Measurements from ENCODE around the gene INTS6.
"Not testable (repeated sequence)": the region's sequence is repeated elsewhere in the genome, so short reads cannot be mapped to it uniquely, and the experiment has no call there.

The INTS6 gene

DNA sequence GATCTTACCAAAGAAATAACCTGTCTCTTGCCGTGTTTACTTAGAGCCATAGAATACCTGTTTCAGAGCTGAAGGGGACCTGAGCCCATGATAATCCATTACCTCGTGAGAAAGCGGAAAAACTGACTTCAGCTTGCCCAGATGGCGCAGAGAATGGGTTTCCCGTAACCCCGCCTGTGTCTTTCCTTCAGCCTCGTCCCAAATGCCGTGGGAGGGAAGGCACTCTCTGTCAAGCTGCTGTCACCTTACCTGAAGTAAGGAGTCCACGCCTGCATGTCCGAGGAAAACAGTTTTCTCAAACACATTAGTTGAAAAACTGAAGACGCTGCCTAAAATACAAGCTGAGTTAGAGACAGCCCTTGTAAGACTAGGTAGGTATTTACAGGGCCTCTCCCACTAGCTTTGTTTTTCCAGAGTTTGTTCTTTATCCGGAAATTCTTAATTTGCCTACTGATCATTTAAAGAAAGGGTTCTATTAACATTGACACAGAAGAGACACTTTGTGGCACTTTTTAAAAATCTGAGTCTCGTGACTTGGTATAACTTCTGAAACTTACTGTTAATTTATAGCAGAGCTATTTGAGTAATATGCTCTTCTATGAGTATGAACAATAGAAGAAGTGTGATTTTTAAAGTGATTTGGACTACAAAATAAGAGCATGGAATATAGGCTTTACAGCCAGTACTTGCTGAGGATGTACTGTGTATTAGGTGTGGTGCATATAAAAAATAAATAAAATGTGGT is 1.3 kb upstream of the INTS6 start:
- no peak for DNase-seq

- DNase-seq: no peak
Observed at GRCh38 chr13:51453207-51453958, 547 bp upstream of the INTS6 start.

DNA sequence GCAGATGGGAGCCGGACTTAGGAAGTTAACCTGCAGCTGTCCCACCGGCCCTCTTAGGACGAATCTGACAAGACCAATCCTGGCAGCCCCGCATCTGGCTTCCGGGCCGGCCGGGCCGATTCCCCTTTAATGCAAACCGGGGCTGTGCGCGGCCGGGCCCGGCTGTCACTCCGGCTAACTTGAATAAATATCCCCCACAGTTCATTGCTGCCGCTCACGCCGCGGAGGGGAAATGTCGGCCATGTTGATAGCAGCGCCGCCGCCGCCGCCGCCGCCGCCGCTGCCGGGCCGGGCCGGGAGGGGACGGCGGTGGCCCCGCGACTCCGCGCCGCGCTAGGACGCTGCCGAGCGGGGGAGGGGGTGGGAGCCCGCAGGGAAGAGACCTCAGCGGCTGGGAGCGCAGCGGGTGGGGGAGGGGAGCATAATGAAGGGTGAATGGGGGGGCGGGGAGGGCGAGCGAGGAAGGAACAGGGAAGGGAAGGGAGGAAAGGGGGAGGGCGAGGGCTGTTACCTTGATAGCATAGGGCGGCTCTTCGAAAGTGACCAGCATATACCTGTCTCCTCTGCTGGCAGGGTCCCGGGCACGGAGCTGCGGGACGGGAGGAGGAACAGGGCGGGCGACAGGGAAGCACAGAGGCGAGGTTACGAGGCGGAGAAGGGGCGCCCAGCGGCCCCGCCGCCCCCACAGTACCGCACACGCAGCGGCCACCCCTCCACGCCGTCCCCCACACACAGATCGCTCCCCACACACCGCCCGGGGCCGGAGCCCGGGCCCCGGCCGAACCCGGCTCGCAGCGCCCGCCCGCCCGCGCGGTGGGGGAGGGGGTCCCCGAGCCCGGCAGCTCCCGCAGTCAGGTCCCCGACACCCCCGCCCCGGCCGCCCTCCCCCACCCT is 1.1 kb downstream of the INTS6 start:
- DNase-seq: no peak

GRCh38 chr13:51451134-51451466 is 1.7 kb downstream of the INTS6 start:
- no peak for DNase-seq

GRCh38 chr13:51449018-51449417 is 3.8 kb downstream of the INTS6 start:
- DNase-seq: no peak

GRCh38 chr13:51444922-51445321 is 7.9 kb downstream of the INTS6 start:
- no peak for DNase-seq

- DNase-seq: no peak
Observed at GRCh38 chr13:51440381-51440780, 12.5 kb downstream of the INTS6 start.

DNA sequence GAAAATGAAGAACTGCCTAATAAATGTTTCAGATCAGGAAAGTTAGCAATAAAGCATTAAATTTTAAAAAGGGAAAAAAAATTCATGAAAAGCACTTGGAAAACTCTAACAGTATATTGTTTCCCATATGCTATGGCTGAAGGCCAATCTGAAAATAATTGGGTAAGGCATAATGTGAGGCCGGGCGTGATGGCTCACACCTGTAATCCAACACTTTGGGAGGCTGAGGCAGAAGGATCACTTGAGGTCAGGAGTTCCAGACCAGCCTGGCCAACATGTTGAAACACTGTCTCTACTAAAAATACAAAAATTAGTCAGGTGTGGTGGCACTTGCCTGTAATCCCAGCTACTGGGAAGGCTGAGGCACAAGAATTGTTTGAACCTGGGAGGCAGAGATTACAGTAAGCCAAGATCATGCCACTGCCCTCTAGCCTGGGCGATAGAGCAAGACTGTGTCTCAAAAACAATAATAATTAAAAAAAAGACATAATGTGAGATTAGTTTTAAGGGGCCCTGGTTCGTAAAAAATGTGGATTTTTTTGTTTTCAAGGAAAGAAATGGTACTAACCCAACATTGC is 15.2 kb downstream of the INTS6 start:
- no peak for DNase-seq

DNA sequence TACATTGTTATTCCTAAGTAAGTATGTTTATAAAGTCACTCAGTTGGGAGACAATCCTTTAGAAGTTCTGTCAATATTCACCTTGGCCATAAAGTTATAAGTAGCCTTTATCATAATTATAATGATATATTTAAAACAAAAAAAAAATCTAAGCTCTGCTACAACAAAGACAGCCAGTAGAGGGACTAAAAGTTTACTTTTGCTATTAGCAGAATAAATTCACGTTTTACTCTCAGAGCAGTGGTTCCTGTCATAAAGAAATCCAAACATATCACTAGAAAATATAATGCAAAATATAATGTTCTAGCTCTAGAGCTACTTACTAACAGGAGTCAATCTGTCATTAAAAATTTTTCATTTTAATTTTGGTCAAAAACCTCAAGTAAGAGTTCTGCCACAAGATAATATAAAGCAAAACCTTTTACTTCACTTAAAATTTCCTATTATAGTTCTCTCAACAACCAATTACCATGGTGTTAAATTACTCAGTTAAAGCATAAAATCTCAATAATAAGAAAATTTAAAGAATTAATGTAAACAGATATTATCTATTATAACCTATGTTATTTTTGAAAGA is 17.7 kb downstream of the INTS6 start:
- DNase-seq: no peak

DNA sequence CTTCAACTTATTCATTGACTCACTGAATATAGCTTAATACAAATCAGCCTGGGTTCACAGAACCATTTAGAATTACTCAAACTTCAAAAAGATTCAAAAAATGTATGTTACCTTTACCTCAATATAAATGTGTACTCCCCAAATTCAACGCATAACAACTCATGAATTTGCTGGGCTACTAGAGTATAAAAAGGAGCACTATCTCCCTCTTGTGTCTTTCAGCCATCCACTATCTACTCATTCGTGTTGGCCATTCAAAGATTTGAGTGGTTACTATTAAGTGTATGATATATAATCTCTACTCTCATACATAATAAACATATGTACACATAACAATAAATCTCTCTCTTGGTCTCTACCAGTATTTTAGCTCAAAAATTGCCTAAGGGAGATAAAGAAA is 20.3 kb downstream of the INTS6 start:
- DNase-seq: no peak

- no peak for DNase-seq
Observed at GRCh38 chr13:51426982-51427381, 25.9 kb downstream of the INTS6 start.

- no peak for DNase-seq
Observed at GRCh38 chr13:51425410-51426042, 27.3 kb downstream of the INTS6 start.

DNA sequence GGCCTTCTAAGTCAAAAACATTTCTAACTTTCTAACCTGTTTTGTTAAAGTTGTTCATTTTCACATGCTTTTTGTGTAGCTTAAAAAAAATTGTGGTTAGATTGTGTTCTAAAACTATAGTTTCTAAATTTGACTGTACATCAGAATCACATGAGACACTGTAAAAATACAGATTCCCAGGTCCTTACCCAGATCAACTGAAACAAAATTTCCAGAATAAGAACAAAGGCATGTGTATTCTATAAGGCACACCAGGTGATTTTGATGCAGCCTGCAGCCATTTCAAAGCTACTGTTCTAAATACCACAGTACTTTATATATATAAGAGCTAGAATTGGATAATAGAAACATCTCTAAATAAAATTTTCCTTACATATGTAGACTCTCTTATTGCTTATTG is 29.1 kb downstream of the INTS6 start:
- no peak for DNase-seq

DNA sequence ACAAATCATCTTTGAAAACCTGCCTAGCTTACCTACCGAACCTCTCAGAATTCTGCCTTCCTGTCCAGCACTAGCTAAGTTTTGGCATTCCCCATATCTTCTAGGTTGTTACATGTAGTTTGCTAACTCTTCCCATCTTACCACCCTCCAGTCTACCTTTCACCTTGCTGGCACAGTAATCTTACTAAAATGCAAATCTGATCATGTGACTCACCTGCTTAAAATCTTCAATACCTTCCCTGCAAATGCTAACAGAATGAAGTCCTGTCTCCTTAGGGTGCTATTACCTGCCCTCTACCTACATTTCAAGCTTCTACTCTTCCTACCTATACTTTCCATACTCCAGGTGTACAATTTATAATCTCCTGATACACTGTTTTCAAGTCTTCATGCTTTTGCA is 30.4 kb downstream of the INTS6 start:
- no peak for DNase-seq

- no peak for DNase-seq
Observed at GRCh38 chr13:51420681-51421490, 31.9 kb downstream of the INTS6 start.

GRCh38 chr13:51419001-51419636 is 33.7 kb downstream of the INTS6 start:
- DNase-seq: no peak

- DNase-seq: no peak
Observed at GRCh38 chr13:51417716-51418115, 35.1 kb downstream of the INTS6 start.

GRCh38 chr13:51416107-51416506 is 36.7 kb downstream of the INTS6 start:
- DNase-seq: no peak

DNA sequence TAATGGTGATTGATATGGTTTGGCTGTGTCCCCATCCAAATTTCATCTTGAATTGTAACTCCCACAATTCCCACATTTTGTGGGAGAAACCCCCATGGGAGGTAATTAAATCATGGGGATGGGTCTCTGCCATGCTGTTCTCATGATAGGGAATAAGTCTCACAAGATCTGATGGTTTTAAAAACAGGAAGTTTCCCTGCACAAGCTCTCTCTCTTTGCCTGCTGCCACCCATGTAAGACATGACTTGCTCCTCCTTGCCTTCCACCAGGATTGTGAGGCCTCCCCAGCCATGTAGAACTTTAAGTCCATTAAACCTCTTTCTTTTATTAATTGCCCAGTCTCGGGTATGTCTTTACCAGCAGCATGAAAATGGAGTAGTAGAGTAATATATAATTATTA is 37.5 kb downstream of the INTS6 start:
- not testable (repeated sequence) for DNase-seq

GRCh38 chr13:51412431-51412830 is 40.4 kb downstream of the INTS6 start:
- no peak for DNase-seq

- no peak for DNase-seq
Observed at GRCh38 chr13:51405176-51405575, 47.7 kb downstream of the INTS6 start.
